Measurements from ENCODE around the gene CDC42SE1. TPM values are rescaled to one million over a fixed set of nuclear protein-coding genes. Genes with fewer than 3 reads are reported as not detected.

Gene CDC42SE1
- total and polyA plus RNA-seq, 9 of the 15 experiments (the other 6 are each of a cell fraction or from before 2014, with no cell fraction given), result 78.1 to 189 (median 114) TPM

DNA sequence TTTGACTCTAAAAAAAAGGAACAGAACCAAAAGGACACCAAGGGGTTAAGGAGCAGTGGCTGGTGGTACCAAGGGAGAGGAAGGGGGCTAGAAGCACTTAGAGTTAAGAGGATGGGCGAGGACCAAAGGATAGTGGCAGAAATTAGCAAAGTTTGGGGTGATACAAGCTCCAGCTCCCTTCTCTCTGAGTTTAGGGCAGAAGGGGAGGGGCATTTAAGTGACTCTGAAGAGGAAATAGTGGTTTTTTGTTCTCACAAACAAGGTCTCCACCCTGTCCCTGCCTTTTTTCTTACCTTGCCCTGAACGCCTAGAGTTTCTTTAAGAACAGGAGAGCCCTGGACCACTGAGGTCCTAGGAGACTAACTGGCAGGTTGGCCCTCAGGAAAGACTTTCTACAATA is 3.3 kb downstream of the CDC42SE1 start (continued):
- TF ChIP-seq RBFOX2 (IDR thresholded peaks at IDR 0.05; ENCODE audit: low read depth, low read length), result peak; percentile 47
- no peak for TF ChIP-seq HCFC1 (IDR thresholded peaks at IDR 0.05; ENCODE audit: low read depth, low read length)
- TF ChIP-seq ZNF232 (CRISPR knock-in tag; IDR thresholded peaks at IDR 0.05), result no peak

DNA sequence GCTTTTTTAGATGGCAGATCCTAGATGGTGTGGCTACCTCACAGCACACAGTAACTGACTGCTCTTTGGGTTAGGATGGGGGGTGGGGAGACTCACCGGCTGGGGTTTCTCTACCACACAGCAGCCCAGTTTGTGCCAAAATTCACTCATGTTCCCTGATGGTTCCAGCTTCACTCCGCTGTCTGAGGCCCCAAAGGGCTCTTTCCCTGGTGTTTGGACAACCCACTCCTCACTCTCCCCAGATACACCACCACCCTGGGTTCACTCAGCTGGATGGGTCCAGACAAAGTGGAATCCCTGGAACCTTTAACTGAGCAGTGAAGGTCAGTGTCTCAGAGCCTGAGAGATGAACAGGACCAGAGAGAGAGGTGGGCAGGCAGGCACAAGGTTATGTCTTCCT is 3.8 kb downstream of the CDC42SE1 start:
- Histone ChIP-seq H2AFZ (ENCODE audit: low read depth, low read length) (no peak overlapping the region), H4K20me1 (replicated peaks; ENCODE audit: control insufficient read depth, insufficient read depth, low read length) (0 out of 2 replicates have a peak, but pooled peaks cover 3% of the 10 kb centered on the region), H3K9me1 (ENCODE audit: control insufficient read depth, insufficient read depth, low read length) (peaks cover 2% of the 10 kb centered on the region), H3K4me1 (replicated peaks in 1 of 2; ENCODE audit: control insufficient read depth in 2 of 2, insufficient read depth in 2 of 2, low read length in 2 of 2) (peaks cover 43 to 54% of the 10 kb centered on the region in 2 experiments), H3K9ac (ENCODE audit: insufficient read depth in 1 of 2, low read depth in 2 of 2, low read length in 2 of 2) (peak overlapping the region; percentile 80 to 92; a peak in 3 of 4 replicates), H3K4me3 (peak overlapping the region; percentile 95), H3K36me3 (ENCODE audit: control insufficient read depth, insufficient read depth, low read length) (peaks cover 75% of the 10 kb centered on the region), H3K79me2 (ENCODE audit: control insufficient read depth, insufficient read depth, low read length) (peaks cover 73% of the 10 kb centered on the region), H3K9me3 (replicated peaks; ENCODE audit: control insufficient read depth, insufficient read depth, low read depth, low read length) (no peaks in the 10 kb centered on the region), H3K27ac (ENCODE audit: extremely low read depth, low read depth, low read length) (peak overlapping the region; percentile 91), H3K4me2 (ENCODE audit: insufficient read depth, low read length) (peak overlapping the region; percentile 96), H3K27me3 (ENCODE audit: control insufficient read depth in 2 of 2, insufficient read depth in 2 of 2, low read length in 2 of 2) (no peaks in the 10 kb centered on the region)
- WGBS (ENCODE audit: insufficient coverage, low coverage, missing lambda C conversion rate), result 0% methylated on average over 1 of the region's 2 CpGs
- DNase-seq (ENCODE audit: extremely low read depth in 1 of 4, low spot score in 3 of 4) (no peak), ATAC-seq (peak; percentile 1; the same call in 2 of the 3 replicates), FAIRE-seq (no peak)
- in situ Hi-C loops (cut with MboI), result no loop called here
- BruUV-seq (replicated peaks), result no TSS peak
- POLR2A ChIA-PET, result interaction anchor here (0.6 to 4.4 kb wide), 12 partner anchors 9 to 339 kb away, joined by 3 to 19 read pairs (median 4); partner anchors contain the start of genes BNIPL, C1orf56 and PI4KB
- CTCF ChIA-PET (ENCODE audit: low intra/inter-chr PET ratio), result no interaction called here
- intact Hi-C loops (cut with micrococcal nuclease), result loop anchor here (5.0 kb wide), 2 partner anchors 33 to 48 kb away; partner anchors contain the start of genes MINDY1 and PRUNE1
- TF ChIP-seq, protein P1, sequence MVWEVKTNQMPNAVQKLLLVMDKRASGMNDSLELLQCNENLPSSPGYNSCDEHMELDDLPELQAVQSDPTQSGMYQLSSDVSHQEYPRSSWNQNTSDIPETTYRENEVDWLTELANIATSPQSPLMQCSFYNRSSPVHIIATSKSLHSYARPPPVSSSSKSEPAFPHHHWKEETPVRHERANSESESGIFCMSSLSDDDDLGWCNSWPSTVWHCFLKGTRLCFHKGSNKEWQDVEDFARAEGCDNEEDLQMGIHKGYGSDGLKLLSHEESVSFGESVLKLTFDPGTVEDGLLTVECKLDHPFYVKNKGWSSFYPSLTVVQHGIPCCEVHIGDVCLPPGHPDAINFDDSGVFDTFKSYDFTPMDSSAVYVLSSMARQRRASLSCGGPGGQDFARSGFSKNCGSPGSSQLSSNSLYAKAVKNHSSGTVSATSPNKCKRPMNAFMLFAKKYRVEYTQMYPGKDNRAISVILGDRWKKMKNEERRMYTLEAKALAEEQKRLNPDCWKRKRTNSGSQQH (CRISPR knock-in tag; IDR thresholded peaks at IDR 0.05), result no peak
- TF ChIP-seq, protein P2, sequence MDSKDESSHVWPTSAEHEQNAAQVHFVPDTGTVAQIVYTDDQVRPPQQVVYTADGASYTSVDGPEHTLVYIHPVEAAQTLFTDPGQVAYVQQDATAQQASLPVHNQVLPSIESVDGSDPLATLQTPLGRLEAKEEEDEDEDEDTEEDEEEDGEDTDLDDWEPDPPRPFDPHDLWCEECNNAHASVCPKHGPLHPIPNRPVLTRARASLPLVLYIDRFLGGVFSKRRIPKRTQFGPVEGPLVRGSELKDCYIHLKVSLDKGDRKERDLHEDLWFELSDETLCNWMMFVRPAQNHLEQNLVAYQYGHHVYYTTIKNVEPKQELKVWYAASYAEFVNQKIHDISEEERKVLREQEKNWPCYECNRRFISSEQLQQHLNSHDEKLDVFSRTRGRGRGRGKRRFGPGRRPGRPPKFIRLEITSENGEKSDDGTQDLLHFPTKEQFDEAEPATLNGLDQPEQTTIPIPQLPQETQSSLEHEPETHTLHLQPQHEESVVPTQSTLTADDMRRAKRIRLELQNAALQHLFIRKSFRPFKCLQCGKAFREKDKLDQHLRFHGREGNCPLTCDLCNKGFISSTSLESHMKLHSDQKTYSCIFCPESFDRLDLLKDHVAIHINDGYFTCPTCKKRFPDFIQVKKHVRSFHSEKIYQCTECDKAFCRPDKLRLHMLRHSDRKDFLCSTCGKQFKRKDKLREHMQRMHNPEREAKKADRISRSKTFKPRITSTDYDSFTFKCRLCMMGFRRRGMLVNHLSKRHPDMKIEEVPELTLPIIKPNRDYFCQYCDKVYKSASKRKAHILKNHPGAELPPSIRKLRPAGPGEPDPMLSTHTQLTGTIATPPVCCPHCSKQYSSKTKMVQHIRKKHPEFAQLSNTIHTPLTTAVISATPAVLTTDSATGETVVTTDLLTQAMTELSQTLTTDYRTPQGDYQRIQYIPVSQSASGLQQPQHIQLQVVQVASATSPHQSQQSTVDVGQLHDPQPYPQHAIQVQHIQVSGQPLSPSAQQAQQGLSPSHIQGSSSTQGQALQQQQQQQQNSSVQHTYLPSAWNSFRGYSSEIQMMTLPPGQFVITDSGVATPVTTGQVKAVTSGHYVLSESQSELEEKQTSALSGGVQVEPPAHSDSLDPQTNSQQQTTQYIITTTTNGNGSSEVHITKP (IDR thresholded peaks at IDR 0.05; ENCODE audit: partially characterized antibody), result peak; percentile 6
- TF ChIP-seq, protein P3, sequence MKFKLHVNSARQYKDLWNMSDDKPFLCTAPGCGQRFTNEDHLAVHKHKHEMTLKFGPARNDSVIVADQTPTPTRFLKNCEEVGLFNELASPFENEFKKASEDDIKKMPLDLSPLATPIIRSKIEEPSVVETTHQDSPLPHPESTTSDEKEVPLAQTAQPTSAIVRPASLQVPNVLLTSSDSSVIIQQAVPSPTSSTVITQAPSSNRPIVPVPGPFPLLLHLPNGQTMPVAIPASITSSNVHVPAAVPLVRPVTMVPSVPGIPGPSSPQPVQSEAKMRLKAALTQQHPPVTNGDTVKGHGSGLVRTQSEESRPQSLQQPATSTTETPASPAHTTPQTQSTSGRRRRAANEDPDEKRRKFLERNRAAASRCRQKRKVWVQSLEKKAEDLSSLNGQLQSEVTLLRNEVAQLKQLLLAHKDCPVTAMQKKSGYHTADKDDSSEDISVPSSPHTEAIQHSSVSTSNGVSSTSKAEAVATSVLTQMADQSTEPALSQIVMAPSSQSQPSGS (CRISPR knock-in tag; IDR thresholded peaks at IDR 0.05), result no peak
- TF ChIP-seq, protein P4, sequence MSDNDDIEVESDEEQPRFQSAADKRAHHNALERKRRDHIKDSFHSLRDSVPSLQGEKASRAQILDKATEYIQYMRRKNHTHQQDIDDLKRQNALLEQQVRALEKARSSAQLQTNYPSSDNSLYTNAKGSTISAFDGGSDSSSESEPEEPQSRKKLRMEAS (CRISPR knock-in tag; IDR thresholded peaks at IDR 0.05), result peak; percentile 33; the same call in 1 of the 2 replicates
- TF ChIP-seq ZNF77 (CRISPR knock-in tag; IDR thresholded peaks at IDR 0.05) (no peak), BCOR (IDR thresholded peaks at IDR 0.05) (no peak), SMAD2 (IDR thresholded peaks at IDR 0.05; ENCODE audit: low read depth, low read length) (no peak), ZNF3 (CRISPR knock-in tag; IDR thresholded peaks at IDR 0.05) (no peak), NFRKB (IDR thresholded peaks at IDR 0.05; ENCODE audit: low read depth) (peak; percentile 58; the same call in 1 of the 2 replicates), ZNF589 (CRISPR knock-in tag; IDR thresholded peaks at IDR 0.05; ENCODE audit: low read depth) (peak; percentile 4; the same call in 1 of the 2 replicates)
- TF ChIP-seq, protein P5, sequence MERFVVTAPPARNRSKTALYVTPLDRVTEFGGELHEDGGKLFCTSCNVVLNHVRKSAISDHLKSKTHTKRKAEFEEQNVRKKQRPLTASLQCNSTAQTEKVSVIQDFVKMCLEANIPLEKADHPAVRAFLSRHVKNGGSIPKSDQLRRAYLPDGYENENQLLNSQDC (CRISPR knock-in tag; IDR thresholded peaks at IDR 0.05), result no peak

All from K562 (cell line).